Measurements from ENCODE around the gene UTP18.

Gene UTP18

GRCh38 chr17:51335883-51336822, 75.8 kb downstream of the UTP18 start:
- no peak for DNase-seq

- no peak for DNase-seq
These were observed 81.1 kb downstream of the UTP18 start for GRCh38 chr17:51341457-51341856.

GRCh38 chr17:51342257-51342656, 81.9 kb downstream of the UTP18 start:
- DNase-seq = no peak

GRCh38 chr17:51344532-51344931, 84.2 kb downstream of the UTP18 start:
- DNase-seq = no peak

- no peak for DNase-seq
These were observed 86.1 kb downstream of the UTP18 start for GRCh38 chr17:51346218-51346982.
